ENCODE results near the gene SLIT3. TPM values are rescaled to one million over a fixed set of nuclear protein-coding genes. Genes with fewer than 3 reads are reported as not detected.

The SLIT3 gene
- total and polyA plus RNA-seq, 2 experiments from 2014 or later = 0.59 to 0.71 TPM

GRCh38 chr5:169221519-169221918 lies 79.4 kb downstream of the SLIT3 start:
- no peaks in the 10 kb centered on the region for H4K20me1 ChIP-seq (replicated peaks; ENCODE audit: insufficient read depth)
- Mint-ChIP-seq H3K27me3 (ENCODE audit: insufficient read depth, low read depth, poor library complexity) (peaks cover 76% of the 10 kb centered on the region), H3K9me3 (no peaks in the 10 kb centered on the region), H3K4me3 (no peak overlapping the region), H3K4me1 (peaks cover 9% of the 10 kb centered on the region; the same call in 1 of the 3 replicates), H3K27ac (no peak overlapping the region), H3K36me3 (ENCODE audit: low read depth) (no peaks in the 10 kb centered on the region)
- H3K4me2 ChIP-seq = no peak overlapping the region
- TF ChIP-seq STAT1 (IDR thresholded peaks at IDR 0.05; ENCODE audit: unreplicated experiment) (no peak), EZH2phosphoT487 (IDR thresholded peaks at IDR 0.05; ENCODE audit: unreplicated experiment) (no peak), ZNF331 (CRISPR knock-in tag; IDR thresholded peaks at IDR 0.05; ENCODE audit: low read depth) (no peak), ZNF114 (CRISPR knock-in tag; IDR thresholded peaks at IDR 0.05) (no peak), CREB1 (CRISPR knock-in tag; IDR thresholded peaks at IDR 0.05; ENCODE audit: low read depth) (no peak), CTCF (conservative IDR thresholded peaks at IDR 0.05; ENCODE audit: low read depth in 2 of 2) (no peak), NANOG (IDR thresholded peaks at IDR 0.05; ENCODE audit: borderline replicate concordance) (no peak), ZNF462 (CRISPR knock-in tag; IDR thresholded peaks at IDR 0.05) (no peak), POLR2AphosphoS5 (IDR thresholded peaks at IDR 0.05; ENCODE audit: low read depth) (no peak), EZH2 (IDR thresholded peaks at IDR 0.05; ENCODE audit: low read depth, unreplicated experiment) (no peak), JUNB (IDR thresholded peaks at IDR 0.05; ENCODE audit: unreplicated experiment) (no peak), REST (IDR thresholded peaks at IDR 0.05; ENCODE audit: unreplicated experiment) (no peak)
- TF ChIP-seq, protein P1, sequence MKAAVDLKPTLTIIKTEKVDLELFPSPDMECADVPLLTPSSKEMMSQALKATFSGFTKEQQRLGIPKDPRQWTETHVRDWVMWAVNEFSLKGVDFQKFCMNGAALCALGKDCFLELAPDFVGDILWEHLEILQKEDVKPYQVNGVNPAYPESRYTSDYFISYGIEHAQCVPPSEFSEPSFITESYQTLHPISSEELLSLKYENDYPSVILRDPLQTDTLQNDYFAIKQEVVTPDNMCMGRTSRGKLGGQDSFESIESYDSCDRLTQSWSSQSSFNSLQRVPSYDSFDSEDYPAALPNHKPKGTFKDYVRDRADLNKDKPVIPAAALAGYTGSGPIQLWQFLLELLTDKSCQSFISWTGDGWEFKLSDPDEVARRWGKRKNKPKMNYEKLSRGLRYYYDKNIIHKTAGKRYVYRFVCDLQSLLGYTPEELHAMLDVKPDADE (IDR thresholded peaks at IDR 0.05) = no peak
- H3K27me3 ChIP-seq (ENCODE audit: insufficient read depth) = peaks cover 48% of the 10 kb centered on the region
- no peaks in the 10 kb centered on the region for H3K79me2 ChIP-seq (replicated peaks; ENCODE audit: insufficient read depth)
- no peaks in the 10 kb centered on the region for H3K36me3 ChIP-seq (ENCODE audit: insufficient read depth)
- H3K4me1 ChIP-seq (ENCODE audit: insufficient read depth) = no peaks in the 10 kb centered on the region
- no peaks in the 10 kb centered on the region for H3F3A ChIP-seq (replicated peaks; ENCODE audit: low read depth)
- ATAC-seq = no peak
- no peak for DNase-seq (ENCODE audit: low spot score)
- no peak overlapping the region for H2AFZ ChIP-seq
- no peaks in the 10 kb centered on the region for H3K9me2 ChIP-seq (ENCODE audit: insufficient read depth)
- H3K4me3 ChIP-seq = no peak overlapping the region
- no peak overlapping the region for H3K27ac ChIP-seq (ENCODE audit: low read depth)

All from GM23338 (cell line).